GM13977 (cell line): ENCODE data around the gene BCL11A.

Source experiments
- DNase-seq: peaks from one replicate; pipeline ENCODE4 v3.0.0; 2012; ENCODE audit warnings: low spot score
- CTCF ChIP-seq: IDR thresholded peaks from 2 replicates; pipeline ENCODE4 v1.5.1; 2012; ENCODE audit warnings: mild to moderate bottlenecking, control low read depth; ENCODE audit not compliant: insufficient read depth; ENCODE audit errors: extremely low read depth, missing control alignments
- in situ Hi-C: fragments of 300-500 bp; cut with MboI; formaldehyde crosslinking; loops from one replicate; pipeline ENCODE4 v1.12.0; 2022; ENCODE audit warnings: low sequenced_read_pairs, low pct_unique_long_range_greater_than_20kb, mixed read lengths, inconsistent platforms; ENCODE audit not compliant: unreplicated experiment

Gene BCL11A

GRCh38 chr2:60484133-60484645 lies 69.3 kb downstream of the BCL11A start:
- in situ Hi-C loops, result no loop called here
- TF ChIP-seq CTCF, result no peak
- DNase-seq, result no peak

GRCh38 chr2:60483401-60483800 lies 70.1 kb downstream of the BCL11A start:
- no peak for DNase-seq
- in situ Hi-C loops, result no loop called here
- no peak for TF ChIP-seq CTCF

- TF ChIP-seq CTCF, result no peak
- in situ Hi-C loops, result no loop called here
- DNase-seq, result no peak
Observed at GRCh38 chr2:60482222-60482621, 71.2 kb downstream of the BCL11A start.

GRCh38 chr2:60481257-60481656 lies 72.2 kb downstream of the BCL11A start:
- DNase-seq, result no peak
- in situ Hi-C loops, result no loop called here
- no peak for TF ChIP-seq CTCF

GRCh38 chr2:60480089-60480773 lies 73.2 kb downstream of the BCL11A start:
- DNase-seq, result no peak
- in situ Hi-C loops, result no loop called here

GRCh38 chr2:60479226-60480088 lies 74.0 kb downstream of the BCL11A start:
- no peak for TF ChIP-seq CTCF
- DNase-seq, result no peak
- in situ Hi-C loops, result no loop called here

More at GRCh38 chr2:60480089-60480773, 73.2 kb downstream of the BCL11A start:
- no peak for TF ChIP-seq CTCF
